ENCODE results near the gene MRPL10. TPM values are rescaled to one million over a fixed set of nuclear protein-coding genes. Genes with fewer than 3 reads are reported as not detected.
"Not testable (repeated sequence)": the region's sequence is repeated elsewhere in the genome, so short reads cannot be mapped to it uniquely, and the experiment has no call there.

MRPL10 gene
- total RNA-seq, 5 donors from 2014 or later (not counting 1 experiment from before 2014, with no cell fraction given) = 34.1 to 60.1 (median 41.6) TPM

GRCh38 chr17:47778184-47778635 is 53.1 kb downstream of the MRPL10 start:
- no peak for DNase-seq
- Mint-ChIP-seq H3K4me3 (no peak overlapping the region), H3K27me3 (peaks cover 36 to 48% of the 10 kb centered on the region in 2 donors), H3K36me3 (no peaks in the 10 kb centered on the region), H3K4me1 (no peaks in the 10 kb centered on the region), H3K27ac (no peak overlapping the region), H3K9me3 (no peaks in the 10 kb centered on the region)
- Histone ChIP-seq H3K4me1 (ENCODE audit: control insufficient read depth in 1 of 2, extremely low read depth in 1 of 2, insufficient read depth in 2 of 2, low read length in 2 of 2) (no peaks in the 10 kb centered on the region), H3K9me3 (no peaks in the 10 kb centered on the region), H3K27me3 (replicated peaks in 1 of 2; ENCODE audit: control insufficient read depth in 2 of 2, extremely low read depth in 1 of 2, insufficient read depth in 2 of 2, low read length in 1 of 2) (peaks cover 0 to 60% of the 10 kb centered on the region in 2 experiments), H3K4me3 (ENCODE audit: control insufficient read depth in 1 of 2, extremely low read depth in 1 of 2, low read length in 1 of 2) (no peak overlapping the region), H3K36me3 (ENCODE audit: control insufficient read depth in 2 of 2, extremely low read depth in 1 of 2, insufficient read depth in 1 of 2, low read length in 1 of 2) (no peaks in the 10 kb centered on the region), H3K27ac (ENCODE audit: low read length) (no peak overlapping the region)
- WGBS (ENCODE audit: insufficient coverage) = 33% methylated on average over 44 of the region's 45 CpGs
- ChIA-PET POLR2A (no interaction called here), CTCF (interaction anchor here in 1 of 2 donors (1.1 kb wide), 1 partner anchor 23 kb away, joined by 3 read pairs; no protein-coding TSS in a partner anchor)
- no peak for ATAC-seq (replicated peaks in 1 of 4)

- Mint-ChIP-seq H3K9me3 (no peaks in the 10 kb centered on the region), H3K4me3 (no peak overlapping the region), H3K36me3 (no peaks in the 10 kb centered on the region), H3K27ac (peak overlapping the region in 1 of 2 donors; percentile 41), H3K4me1 (no peaks in the 10 kb centered on the region), H3K27me3 (peaks cover 33 to 47% of the 10 kb centered on the region in 2 donors)
- no peaks in the 10 kb centered on the region for H3K36me3 ChIP-seq (ENCODE audit: control insufficient read depth in 2 of 2, extremely low read depth in 1 of 2, insufficient read depth in 1 of 2, low read length in 1 of 2)
- peaks cover 0 to 69% of the 10 kb centered on the region in 2 experiments for H3K27me3 ChIP-seq (replicated peaks in 1 of 2; ENCODE audit: control insufficient read depth in 2 of 2, extremely low read depth in 1 of 2, insufficient read depth in 2 of 2, low read length in 1 of 2)
- ATAC-seq (replicated peaks in 1 of 4) (peak; percentile 71 to 80 (median 75)), DNase-seq (peak in 21 of 35 experiments; percentile 4 to 72 (median 22))
- CTCF ChIA-PET = interaction anchor here in 1 of 2 donors (0.6 kb wide), 1 partner anchor 114 kb away, joined by 3 read pairs; no protein-coding TSS in a partner anchor
- H3K4me1 ChIP-seq (ENCODE audit: control insufficient read depth in 1 of 2, extremely low read depth in 1 of 2, insufficient read depth in 2 of 2, low read length in 2 of 2) = no peaks in the 10 kb centered on the region
- WGBS (ENCODE audit: insufficient coverage) = 0% methylated on average over 1 of the region's 14 CpGs
- POLR2A ChIA-PET = no interaction called here
- no peak overlapping the region for H3K27ac ChIP-seq (ENCODE audit: low read length)
- no peak overlapping the region for H3K4me3 ChIP-seq (ENCODE audit: control insufficient read depth in 1 of 2, extremely low read depth in 1 of 2, low read length in 1 of 2)
- H3K9me3 ChIP-seq = no peaks in the 10 kb centered on the region
Observed at GRCh38 chr17:47776330-47777197, 54.8 kb downstream of the MRPL10 start.

DNA sequence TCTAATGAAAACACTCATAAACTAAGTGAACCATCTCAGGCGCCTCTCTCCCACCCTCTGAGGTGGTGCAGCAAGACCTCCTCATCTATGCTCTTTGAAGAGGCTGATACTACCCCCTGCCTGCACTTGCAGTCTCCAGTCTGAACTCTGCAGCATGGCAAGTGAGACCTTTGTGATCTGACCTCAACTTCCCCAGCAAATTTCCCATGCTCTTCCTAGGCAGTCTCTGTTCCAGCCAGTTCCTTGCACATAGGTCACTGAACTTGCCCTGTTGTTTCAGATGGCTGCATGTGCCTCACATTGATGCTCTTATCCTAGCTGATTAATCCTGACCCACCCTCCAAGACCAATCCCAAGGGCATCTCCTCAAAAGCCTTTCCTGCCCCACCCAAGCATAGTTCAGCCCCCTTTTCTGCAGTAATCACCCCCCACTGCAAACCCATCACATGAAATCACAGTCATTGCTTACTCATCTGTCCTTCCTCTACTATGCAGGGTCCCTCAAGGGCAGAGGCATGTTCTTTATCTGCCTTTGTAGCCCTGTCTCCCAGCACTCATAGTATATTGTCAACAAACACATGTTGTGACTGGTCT is 56.3 kb downstream of the MRPL10 start:
- Histone ChIP-seq H3K36me3 (ENCODE audit: control insufficient read depth in 2 of 2, extremely low read depth in 1 of 2, insufficient read depth in 1 of 2, low read length in 1 of 2) (no peaks in the 10 kb centered on the region), H3K9me3 (no peaks in the 10 kb centered on the region), H3K27me3 (replicated peaks in 1 of 2; ENCODE audit: control insufficient read depth in 2 of 2, extremely low read depth in 1 of 2, insufficient read depth in 2 of 2, low read length in 1 of 2) (peaks cover 0 to 58% of the 10 kb centered on the region in 2 experiments), H3K4me1 (ENCODE audit: control insufficient read depth in 1 of 2, extremely low read depth in 1 of 2, insufficient read depth in 2 of 2, low read length in 2 of 2) (no peaks in the 10 kb centered on the region), H3K27ac (ENCODE audit: low read length) (no peak overlapping the region), H3K4me3 (ENCODE audit: control insufficient read depth in 1 of 2, extremely low read depth in 1 of 2, low read length in 1 of 2) (no peak overlapping the region)
- POLR2A ChIA-PET = no interaction called here
- Mint-ChIP-seq H3K27me3 (peaks cover 33 to 41% of the 10 kb centered on the region in 2 donors), H3K27ac (no peak overlapping the region), H3K9me3 (peaks cover 0 to 4% (median 3%) of the 10 kb centered on the region in 3 donors), H3K4me1 (no peaks in the 10 kb centered on the region), H3K36me3 (no peaks in the 10 kb centered on the region), H3K4me3 (no peak overlapping the region)
- DNase-seq (no peak), ATAC-seq (replicated peaks in 1 of 4) (no peak)
- WGBS (ENCODE audit: insufficient coverage) = 78% methylated on average over 1 of the region's 1 CpG
- CTCF ChIA-PET = no interaction called here

- H3K27ac ChIP-seq (ENCODE audit: low read length) = no peak overlapping the region
- H3K27me3 Mint-ChIP-seq = peaks cover 33 to 36% of the 10 kb centered on the region in 2 donors
- ChIA-PET POLR2A (interaction anchor here in 1 of 2 donors (0.6 kb wide), 1 partner anchor 1089 kb away, joined by 3 read pairs; no protein-coding TSS in a partner anchor), CTCF (interaction anchor here in 1 of 2 donors (0.6 kb wide), 1 partner anchor 35 kb away, joined by 3 read pairs; no protein-coding TSS in a partner anchor)
- H3K9me3 Mint-ChIP-seq = peaks cover 0 to 7% (median 3%) of the 10 kb centered on the region in 3 donors
- no peaks in the 10 kb centered on the region for H3K4me1 Mint-ChIP-seq
- no peaks in the 10 kb centered on the region for H3K9me3 ChIP-seq
- H3K4me3 Mint-ChIP-seq = no peak overlapping the region
- H3K4me1 ChIP-seq (ENCODE audit: control insufficient read depth in 1 of 2, extremely low read depth in 1 of 2, insufficient read depth in 2 of 2, low read length in 2 of 2) = no peaks in the 10 kb centered on the region
- peaks cover 0 to 56% of the 10 kb centered on the region in 2 experiments for H3K27me3 ChIP-seq (replicated peaks in 1 of 2; ENCODE audit: control insufficient read depth in 2 of 2, extremely low read depth in 1 of 2, insufficient read depth in 2 of 2, low read length in 1 of 2)
- no peaks in the 10 kb centered on the region for H3K36me3 ChIP-seq (ENCODE audit: control insufficient read depth in 2 of 2, extremely low read depth in 1 of 2, insufficient read depth in 1 of 2, low read length in 1 of 2)
- no peaks in the 10 kb centered on the region for H3K36me3 Mint-ChIP-seq
- WGBS (ENCODE audit: insufficient coverage) = 61% methylated on average over 3 of the region's 4 CpGs
- DNase-seq = no peak
- no peak overlapping the region for H3K4me3 ChIP-seq (ENCODE audit: control insufficient read depth in 1 of 2, extremely low read depth in 1 of 2, low read length in 1 of 2)
- no peak overlapping the region for H3K27ac Mint-ChIP-seq
- ATAC-seq (replicated peaks in 1 of 4) = no peak
Observed at GRCh38 chr17:47774331-47774730, 57.0 kb downstream of the MRPL10 start.

GRCh38 chr17:47773649-47774048 is 57.7 kb downstream of the MRPL10 start:
- H3K4me3 Mint-ChIP-seq; H3K4me1 ChIP-seq (ENCODE audit: control insufficient read depth in 1 of 2, extremely low read depth in 1 of 2, insufficient read depth in 2 of 2, low read length in 2 of 2); H3K36me3 ChIP-seq (ENCODE audit: control insufficient read depth in 2 of 2, extremely low read depth in 1 of 2, insufficient read depth in 1 of 2, low read length in 1 of 2); H3K27ac ChIP-seq (ENCODE audit: low read length); H3K4me3 ChIP-seq (ENCODE audit: control insufficient read depth in 1 of 2, extremely low read depth in 1 of 2, low read length in 1 of 2); H3K9me3 ChIP-seq; H3K27ac Mint-ChIP-seq; H3K36me3 Mint-ChIP-seq; ATAC-seq (replicated peaks in 1 of 4); DNase-seq; H3K4me1 Mint-ChIP-seq: not testable (repeated sequence)
- CTCF ChIA-PET = interaction anchor here in 1 of 2 donors (0.6 kb wide), 1 partner anchor 35 kb away, joined by 3 read pairs; no protein-coding TSS in a partner anchor
- POLR2A ChIA-PET = interaction anchor here in 1 of 2 donors (0.6 kb wide), 1 partner anchor 1089 kb away, joined by 3 read pairs; no protein-coding TSS in a partner anchor
- H3K27me3 Mint-ChIP-seq = peaks cover 33 to 36% of the 10 kb centered on the region in 2 donors
- peaks cover 0 to 55% of the 10 kb centered on the region in 2 experiments for H3K27me3 ChIP-seq (replicated peaks in 1 of 2; ENCODE audit: control insufficient read depth in 2 of 2, extremely low read depth in 1 of 2, insufficient read depth in 2 of 2, low read length in 1 of 2)
- H3K9me3 Mint-ChIP-seq = peaks cover 0 to 12% (median 3%) of the 10 kb centered on the region in 3 donors
- 86% methylated on average over 1 of the region's 9 CpGs for WGBS (ENCODE audit: insufficient coverage)
